HL-60 (cell line): Measurements from ENCODE around the gene INTS1.

ENCODE experiments used
- POLR2AphosphoS5 ChIP-seq: IDR thresholded peaks from 2 replicates; pipeline ENCODE4 v1.6.1; 2012; ENCODE audit warnings: low read depth
- TF ChIP-seq, protein P1 (sequence below): IDR thresholded peaks from 2 replicates; pipeline ENCODE4 v1.6.1; 2012; ENCODE audit warnings: low read depth; ENCODE audit not compliant: insufficient replicate concordance
- TF ChIP-seq, protein P2 (sequence below): IDR thresholded peaks from one replicate; pipeline ENCODE4 v1.5.1; 2011; ENCODE audit warnings: low read length, control low read depth, inconsistent platforms; ENCODE audit not compliant: insufficient read depth

DNA sequence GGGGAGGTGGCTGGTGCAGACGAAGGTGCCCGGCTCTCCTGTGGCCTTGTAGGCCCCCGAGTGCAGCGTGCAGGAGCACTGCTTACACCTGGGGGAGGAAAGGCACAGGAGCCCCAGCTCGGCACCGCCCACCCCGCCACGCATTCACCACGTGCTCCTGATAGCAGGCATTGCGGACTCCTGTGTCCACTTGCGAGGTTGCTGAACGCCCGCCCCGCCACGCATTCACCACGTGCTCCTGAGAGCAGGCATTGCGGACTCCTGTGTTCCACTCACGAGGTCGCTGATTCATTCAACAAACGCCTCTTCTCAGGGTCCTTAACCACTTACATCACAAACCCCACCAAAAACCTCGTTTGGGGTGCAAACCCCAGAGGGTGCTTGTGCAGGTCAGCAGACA, 58.8 kb downstream of the INTS1 start:
- TF ChIP-seq, protein P1, sequence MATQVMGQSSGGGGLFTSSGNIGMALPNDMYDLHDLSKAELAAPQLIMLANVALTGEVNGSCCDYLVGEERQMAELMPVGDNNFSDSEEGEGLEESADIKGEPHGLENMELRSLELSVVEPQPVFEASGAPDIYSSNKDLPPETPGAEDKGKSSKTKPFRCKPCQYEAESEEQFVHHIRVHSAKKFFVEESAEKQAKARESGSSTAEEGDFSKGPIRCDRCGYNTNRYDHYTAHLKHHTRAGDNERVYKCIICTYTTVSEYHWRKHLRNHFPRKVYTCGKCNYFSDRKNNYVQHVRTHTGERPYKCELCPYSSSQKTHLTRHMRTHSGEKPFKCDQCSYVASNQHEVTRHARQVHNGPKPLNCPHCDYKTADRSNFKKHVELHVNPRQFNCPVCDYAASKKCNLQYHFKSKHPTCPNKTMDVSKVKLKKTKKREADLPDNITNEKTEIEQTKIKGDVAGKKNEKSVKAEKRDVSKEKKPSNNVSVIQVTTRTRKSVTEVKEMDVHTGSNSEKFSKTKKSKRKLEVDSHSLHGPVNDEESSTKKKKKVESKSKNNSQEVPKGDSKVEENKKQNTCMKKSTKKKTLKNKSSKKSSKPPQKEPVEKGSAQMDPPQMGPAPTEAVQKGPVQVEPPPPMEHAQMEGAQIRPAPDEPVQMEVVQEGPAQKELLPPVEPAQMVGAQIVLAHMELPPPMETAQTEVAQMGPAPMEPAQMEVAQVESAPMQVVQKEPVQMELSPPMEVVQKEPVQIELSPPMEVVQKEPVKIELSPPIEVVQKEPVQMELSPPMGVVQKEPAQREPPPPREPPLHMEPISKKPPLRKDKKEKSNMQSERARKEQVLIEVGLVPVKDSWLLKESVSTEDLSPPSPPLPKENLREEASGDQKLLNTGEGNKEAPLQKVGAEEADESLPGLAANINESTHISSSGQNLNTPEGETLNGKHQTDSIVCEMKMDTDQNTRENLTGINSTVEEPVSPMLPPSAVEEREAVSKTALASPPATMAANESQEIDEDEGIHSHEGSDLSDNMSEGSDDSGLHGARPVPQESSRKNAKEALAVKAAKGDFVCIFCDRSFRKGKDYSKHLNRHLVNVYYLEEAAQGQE: no peak
- TF ChIP-seq, protein P2, sequence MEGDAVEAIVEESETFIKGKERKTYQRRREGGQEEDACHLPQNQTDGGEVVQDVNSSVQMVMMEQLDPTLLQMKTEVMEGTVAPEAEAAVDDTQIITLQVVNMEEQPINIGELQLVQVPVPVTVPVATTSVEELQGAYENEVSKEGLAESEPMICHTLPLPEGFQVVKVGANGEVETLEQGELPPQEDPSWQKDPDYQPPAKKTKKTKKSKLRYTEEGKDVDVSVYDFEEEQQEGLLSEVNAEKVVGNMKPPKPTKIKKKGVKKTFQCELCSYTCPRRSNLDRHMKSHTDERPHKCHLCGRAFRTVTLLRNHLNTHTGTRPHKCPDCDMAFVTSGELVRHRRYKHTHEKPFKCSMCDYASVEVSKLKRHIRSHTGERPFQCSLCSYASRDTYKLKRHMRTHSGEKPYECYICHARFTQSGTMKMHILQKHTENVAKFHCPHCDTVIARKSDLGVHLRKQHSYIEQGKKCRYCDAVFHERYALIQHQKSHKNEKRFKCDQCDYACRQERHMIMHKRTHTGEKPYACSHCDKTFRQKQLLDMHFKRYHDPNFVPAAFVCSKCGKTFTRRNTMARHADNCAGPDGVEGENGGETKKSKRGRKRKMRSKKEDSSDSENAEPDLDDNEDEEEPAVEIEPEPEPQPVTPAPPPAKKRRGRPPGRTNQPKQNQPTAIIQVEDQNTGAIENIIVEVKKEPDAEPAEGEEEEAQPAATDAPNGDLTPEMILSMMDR: no peak
- no peak for TF ChIP-seq POLR2AphosphoS5
